ENCODE measurements around the gene MYCN.
"Not testable (repeated sequence)": the region's sequence is repeated elsewhere in the genome, so short reads cannot be mapped to it uniquely, and the experiment has no call there.

MYCN gene

GRCh38 chr2:15907461-15908324, 32.7 kb upstream of the MYCN start:
- DNase-seq (ENCODE audit: low spot score): no peak

- DNase-seq (ENCODE audit: low spot score): no peak
Measured at GRCh38 chr2:15908371-15908770, 32.0 kb upstream of the MYCN start.

- no peak for DNase-seq (ENCODE audit: low spot score)
Measured at GRCh38 chr2:15909157-15909556, 31.2 kb upstream of the MYCN start.

- DNase-seq (ENCODE audit: low spot score): no peak
Measured at GRCh38 chr2:15909736-15910135, 30.6 kb upstream of the MYCN start.

- not testable (repeated sequence) for DNase-seq (ENCODE audit: low spot score)
Measured at GRCh38 chr2:15911270-15911669, 29.1 kb upstream of the MYCN start.

GRCh38 chr2:15911686-15912085, 28.7 kb upstream of the MYCN start:
- no peak for DNase-seq (ENCODE audit: low spot score)

- DNase-seq (ENCODE audit: low spot score): no peak
Measured at GRCh38 chr2:15912203-15912602, 28.1 kb upstream of the MYCN start.

GRCh38 chr2:15913146-15913545, 27.2 kb upstream of the MYCN start:
- DNase-seq (ENCODE audit: low spot score): no peak

GRCh38 chr2:15914596-15915385, 25.6 kb upstream of the MYCN start:
- no peak for DNase-seq (ENCODE audit: low spot score)

- DNase-seq (ENCODE audit: low spot score): not testable (repeated sequence)
Measured at GRCh38 chr2:15915546-15915945, 24.8 kb upstream of the MYCN start.

GRCh38 chr2:15916336-15916735, 24.0 kb upstream of the MYCN start:
- no peak for DNase-seq (ENCODE audit: low spot score)

- no peak for DNase-seq (ENCODE audit: low spot score)
Measured at GRCh38 chr2:15918761-15919356, 21.5 kb upstream of the MYCN start.

GRCh38 chr2:15919716-15920434, 20.5 kb upstream of the MYCN start:
- DNase-seq (ENCODE audit: low spot score): no peak

GRCh38 chr2:15920696-15921095, 19.7 kb upstream of the MYCN start:
- no peak for DNase-seq (ENCODE audit: low spot score)

GRCh38 chr2:15923597-15923996, 16.8 kb upstream of the MYCN start:
- no peak for DNase-seq (ENCODE audit: low spot score)

- no peak for DNase-seq (ENCODE audit: low spot score)
Measured at GRCh38 chr2:15925819-15926218, 14.5 kb upstream of the MYCN start.

- DNase-seq (ENCODE audit: low spot score): no peak
Measured at GRCh38 chr2:15926252-15926651, 14.1 kb upstream of the MYCN start.

- DNase-seq (ENCODE audit: low spot score): no peak
Measured at GRCh38 chr2:15927551-15928218, 12.7 kb upstream of the MYCN start.

- not testable (repeated sequence) for DNase-seq (ENCODE audit: low spot score)
Measured at GRCh38 chr2:15929008-15929407, 11.3 kb upstream of the MYCN start.

- no peak for DNase-seq (ENCODE audit: low spot score)
Measured at GRCh38 chr2:15929861-15930260, 10.5 kb upstream of the MYCN start.

- DNase-seq (ENCODE audit: low spot score): no peak
Measured at GRCh38 chr2:15930589-15931318, 9.6 kb upstream of the MYCN start.

All from iPS-NIHi11 (cell line).